H1 (cell line): Measurements from ENCODE around the gene GAS6. TPM values are rescaled to one million over a fixed set of nuclear protein-coding genes. Genes with fewer than 3 reads are reported as not detected.

Experiments
- CTCF ChIA-PET: fragments of 300-600 bp; sonication (Branson Sonifier 250); formaldehyde crosslinking; loops from one replicate; lab custom pipeline; 2021; ENCODE audit not compliant: partially characterized antibody; lab: Charles Lee
- POLR2A ChIA-PET: fragments of 300-600 bp; sonication (Branson Sonifier 250); formaldehyde crosslinking; loops from one replicate; lab custom pipeline; 2021; ENCODE audit warnings: inconsistent platforms; ENCODE audit not compliant: partially characterized antibody; lab: Charles Lee
- DNase-seq, 2 experiments: peaks; one replicate each; pipeline versions ENCODE4 v3.0.0 to v3.0.0-alpha.2; 2010 to 2022; ENCODE audit warnings: low spot score in 2 of 2, low read depth in 1 of 2, mixed read lengths in 1 of 2
- FAIRE-seq: peaks from 2 replicates; lab custom pipeline; 2011; peaks lifted over from hg19 to GRCh38; lab: Jason Lieb, UNC
- H2AFZ ChIP-seq: 2 replicates; pipeline ENCODE4 v1.8.1; 2012; ENCODE audit warnings: low read length, inconsistent platforms
- H2AK5ac ChIP-seq: 2 replicates; pipeline ENCODE4 v1.6.1; 2013; ENCODE audit warnings: low read depth, low read length
- H2BK120ac ChIP-seq: replicated peaks from 2 replicates; pipeline ENCODE3; 2013; ENCODE audit warnings: low read depth, low read length, inconsistent platforms
- H2BK12ac ChIP-seq: 2 replicates; pipeline ENCODE4 v1.6.1; 2013; ENCODE audit warnings: low read depth, low read length
- H2BK15ac ChIP-seq: 2 replicates; pipeline ENCODE4 v1.6.1; 2013; ENCODE audit warnings: low read length
- H2BK20ac ChIP-seq: 2 replicates; pipeline ENCODE4 v1.6.1; 2013; ENCODE audit warnings: low read length
- H2BK5ac ChIP-seq: 2 replicates; pipeline ENCODE4 v1.6.1; 2013; ENCODE audit warnings: low read depth, low read length
- H3K14ac ChIP-seq: 2 replicates; pipeline ENCODE4 v1.6.1; 2013; ENCODE audit warnings: inconsistent platforms; ENCODE audit not compliant: insufficient read length
- H3K18ac ChIP-seq: 2 replicates; pipeline ENCODE4 v1.6.1; 2013; ENCODE audit warnings: low read length; ENCODE audit errors: extremely low read depth
- H3K23ac ChIP-seq: 2 replicates; pipeline ENCODE4 v1.6.1; 2013; ENCODE audit warnings: inconsistent platforms; ENCODE audit not compliant: insufficient read length
- H3K23me2 ChIP-seq: 2 replicates; pipeline ENCODE4 v1.6.1; 2013; ENCODE audit warnings: low read depth, low read length
- H3K27ac ChIP-seq: 2 replicates; pipeline ENCODE4 v1.6.1; 2011; ENCODE audit warnings: low read depth, low read length, inconsistent platforms
- H3K27me3 ChIP-seq, 4 experiments: replicated peaks in 1 of 4; 1 replicate in 1 of 4; 2 replicates in 3 of 4; pipeline versions ENCODE4 v1.6.1 to v1.8.1; 2011 to 2013; ENCODE audit warnings: low read length in 3 of 4, mild to moderate bottlenecking in 3 of 4, inconsistent platforms in 2 of 4, mixed read lengths in 2 of 4, moderate library complexity in 1 of 4; ENCODE audit not compliant: control insufficient read depth in 3 of 4, insufficient read depth in 3 of 4; ENCODE audit errors: extremely low read depth in 1 of 4
- H3K36me3 ChIP-seq, 4 experiments: 2 replicates each; pipeline versions ENCODE4 v1.6.1 to v1.8.1; 2011 to 2013; ENCODE audit warnings: mild to moderate bottlenecking in 4 of 4, low read length in 3 of 4, moderate library complexity in 2 of 4, control low read depth in 1 of 4, inconsistent platforms in 1 of 4; ENCODE audit not compliant: insufficient read depth in 4 of 4, control insufficient read depth in 2 of 4
- H3K4ac ChIP-seq: replicated peaks from 2 replicates; pipeline ENCODE3; 2013; ENCODE audit warnings: low read length, low read depth, mixed read lengths, inconsistent platforms; ENCODE audit not compliant: insufficient read length
- H3K4me1 ChIP-seq, 4 experiments: replicated peaks in 1 of 4; 1 replicate in 1 of 4; 2 replicates in 3 of 4; pipeline versions ENCODE4 v1.6.1 to v1.8.1; 2011 to 2013; ENCODE audit warnings: low read length in 3 of 4, inconsistent platforms in 2 of 4, mixed read lengths in 1 of 4; ENCODE audit not compliant: insufficient read depth in 4 of 4, control insufficient read depth in 3 of 4
- H3K4me2 ChIP-seq, 2 experiments: 2 replicates each; pipeline versions ENCODE4 v1.6.1 to v1.8.1; 2011 to 2013; ENCODE audit warnings: low read depth in 2 of 2, low read length in 2 of 2, control low read depth in 1 of 2, inconsistent platforms in 1 of 2, mild to moderate bottlenecking in 1 of 2; ENCODE audit not compliant: insufficient read depth in 1 of 2
- H3K4me3 ChIP-seq, 4 experiments: fragments of 200-600, 300-600 bp in 1 of 4; sonication (generic), shearing (Covaris generic), sonication (Bioruptor Twin) in 1 of 4; 2 replicates each; pipeline versions ENCODE4 v1.5.1 to v1.8.1; 2011 to 2016; ENCODE audit warnings: low read length in 4 of 4, low read depth in 3 of 4, control low read depth in 2 of 4, inconsistent platforms in 2 of 4, mild to moderate bottlenecking in 2 of 4, mixed read lengths in 1 of 4, moderate library complexity in 1 of 4; ENCODE audit not compliant: insufficient read depth in 2 of 4; ENCODE audit errors: extremely low read depth in 1 of 4
- H3K56ac ChIP-seq: replicated peaks from 2 replicates; pipeline ENCODE3; 2013; ENCODE audit warnings: low read depth, mild to moderate bottlenecking, mixed read lengths, low read length, inconsistent platforms; ENCODE audit not compliant: insufficient read length
- H3K79me1 ChIP-seq: 2 replicates; pipeline ENCODE4 v1.6.1; 2013; ENCODE audit warnings: low read depth, low read length, control low read depth
- H3K79me2 ChIP-seq, 2 experiments: 2 replicates each; pipeline versions ENCODE4 v1.6.1 to v1.8.1; 2012 to 2013; ENCODE audit warnings: low read length in 2 of 2, mild to moderate bottlenecking in 2 of 2, inconsistent platforms in 1 of 2; ENCODE audit not compliant: insufficient read depth in 2 of 2, control insufficient read depth in 1 of 2
- H3K9ac ChIP-seq, 4 experiments: replicated peaks in 1 of 4; 1 replicate in 1 of 4; 2 replicates in 3 of 4; pipeline versions ENCODE4 v1.6.1 to v1.8.1; 2011 to 2013; ENCODE audit warnings: low read depth in 3 of 4, low read length in 3 of 4, control low read depth in 2 of 4, mild to moderate bottlenecking in 2 of 4, moderate library complexity in 2 of 4, inconsistent platforms in 1 of 4; ENCODE audit errors: extremely low read depth in 1 of 4
- H3K9me3 ChIP-seq, 2 experiments: 2 replicates each; pipeline versions ENCODE4 v1.6.1 to v1.8.1; 2012 to 2013; ENCODE audit warnings: mild to moderate bottlenecking in 2 of 2, moderate library complexity in 2 of 2, control low read depth in 1 of 2, inconsistent platforms in 1 of 2, low read depth in 1 of 2, low read length in 1 of 2, mixed read lengths in 1 of 2; ENCODE audit not compliant: insufficient read depth in 2 of 2
- H4K20me1 ChIP-seq, 2 experiments: replicated peaks in 1 of 2; 2 replicates each; pipeline versions ENCODE3 to v1.8.1; 2011 to 2013; ENCODE audit warnings: inconsistent platforms in 2 of 2, low read length in 2 of 2, mild to moderate bottlenecking in 1 of 2; ENCODE audit not compliant: insufficient read depth in 2 of 2, control insufficient read depth in 1 of 2
- H4K5ac ChIP-seq: 2 replicates; pipeline ENCODE4 v1.6.1; 2013; ENCODE audit warnings: low read length, low read depth, mixed read lengths, inconsistent platforms; ENCODE audit not compliant: insufficient read length
- H4K8ac ChIP-seq: 2 replicates; pipeline ENCODE4 v1.8.0; 2013; ENCODE audit warnings: mild to moderate bottlenecking, moderate library complexity, low read length, inconsistent platforms; ENCODE audit not compliant: insufficient read depth; ENCODE audit errors: extremely low read depth
- H4K91ac ChIP-seq: replicated peaks from 2 replicates; pipeline ENCODE3; 2013; ENCODE audit warnings: low read length, mixed read lengths, inconsistent platforms; ENCODE audit not compliant: insufficient read length
- KDM1A ChIP-seq: fragments of 200-600, 300-600 bp; sonication (generic); IDR thresholded peaks from 2 replicates; pipeline ENCODE4 v1.7.1; 2016; ENCODE audit warnings: mild to moderate bottlenecking, low read length, borderline replicate concordance
- SP1 ChIP-seq: IDR thresholded peaks from 2 replicates; pipeline ENCODE4 v1.6.1; 2011; ENCODE audit warnings: low read depth, low read length
- WGBS, 2 experiments: shearing (Covaris generic) in 1 of 2; methylation state at CpG; one replicate each; pipeline versions ENCODE4 v1.1.6 to v1.1.7; 2013 to 2015; ENCODE audit warnings: low lambda C conversion rate in 2 of 2, mixed read lengths in 2 of 2, inconsistent platforms in 1 of 2, low coverage in 1 of 2, missing lambda C conversion rate in 1 of 2; ENCODE audit not compliant: insufficient replicate concordance in 2 of 2, insufficient coverage in 1 of 2, insufficient read length in 1 of 2; ENCODE audit errors: extremely low coverage in 1 of 2, missing lambda C conversion rate in 1 of 2; 5-methylcytosine and 5-hydroxymethylcytosine counted together
- polyA plus RNA-seq, 7 experiments: library from polyadenylated mRNA; depleted of rRNA in 3 of 7; stranded (reverse) in 5 of 7; unstranded in 2 of 7; fragments of >200 nt in 5 of 7; fragments of 200-250 nt in 2 of 7; gene quantifications; 1 replicate in 5 of 7; 2 replicates in 1 of 7; 4 replicates in 1 of 7; pipeline versions ENCODE4 v1.2.1 to v1.2.3, GENCODE V29; 2011 to 2013; ENCODE audit warnings: missing spikeins in 2 of 7, mixed read lengths in 2 of 7
- total RNA-seq: library from RNA; stranded (reverse); fragmentation: NEBNext Ultra II Directional; extraction: Animal tissue kit (Norgen Biotek cat#: 25700); gene quantifications from 2 replicates; pipeline ENCODE4 v1.2.1, GENCODE V29; 2021

Gene GAS6
- total and polyA plus RNA-seq, 2 of the 8 experiments (the other 6 are each of a cell fraction or from before 2014, with no cell fraction given), result 18.6 to 31.0 TPM

GRCh38 chr13:113875837-113876281 lies 12.0 kb upstream of the GAS6 start:
- H2BK120ac ChIP-seq, result no peak overlapping the region
- H3K79me2 ChIP-seq, result no peaks in the 10 kb centered on the region
- H3K4ac ChIP-seq, result peak overlapping the region; percentile 38
- H3K27ac ChIP-seq, result no peak overlapping the region
- no peaks in the 10 kb centered on the region for H4K20me1 ChIP-seq
- no peaks in the 10 kb centered on the region for H3K27me3 ChIP-seq
- ChIA-PET CTCF (interaction anchor here (0.6 to 1.5 kb wide), 3 partner anchors 14 to 366 kb away, joined by 3 to 4 read pairs (median 4); no protein-coding TSS in a partner anchor), POLR2A (no interaction called here)
- DNase-seq (no peak), FAIRE-seq (no peak)
- H3K4me2 ChIP-seq, result no peak overlapping the region
- H2BK12ac ChIP-seq, result no peak overlapping the region
- no peak overlapping the region for H3K18ac ChIP-seq
- no peaks in the 10 kb centered on the region for H3K79me1 ChIP-seq
- no peak overlapping the region for H4K91ac ChIP-seq
- H2BK5ac ChIP-seq, result peak overlapping the region; percentile 52; the same call in 1 of the 2 replicates
- H4K5ac ChIP-seq, result no peak overlapping the region
- no peak overlapping the region for H2BK15ac ChIP-seq
- no peak overlapping the region for H3K23ac ChIP-seq
- H3K9me3 ChIP-seq, result no peaks in the 10 kb centered on the region
- TF ChIP-seq KDM1A (no peak), SP1 (no peak)
- no peak overlapping the region for H3K56ac ChIP-seq
- no peaks in the 10 kb centered on the region; a peak in 1 of 7 replicates for H3K4me1 ChIP-seq
- no peaks in the 10 kb centered on the region; the same call in 1 of the 2 replicates for H3K23me2 ChIP-seq
- H3K36me3 ChIP-seq, result no peaks in the 10 kb centered on the region
- H3K4me3 ChIP-seq, result no peak overlapping the region
- no peak overlapping the region for H3K14ac ChIP-seq
- H2AK5ac ChIP-seq, result no peak overlapping the region
- H3K9ac ChIP-seq, result no peak overlapping the region
- H4K8ac ChIP-seq, result no peak overlapping the region
- WGBS, 2 experiments, result 61% methylated on average over 11 of the region's 11 CpGs; no CpG with 5 or more reads in 1 of the 2 experiments
- H2AFZ ChIP-seq, result no peak overlapping the region
- H2BK20ac ChIP-seq, result no peak overlapping the region
